NCI-H345 (cell line): ENCODE measurements around the gene NFAT5.
"Not testable (repeated sequence)": the region's sequence is repeated elsewhere in the genome, so short reads cannot be mapped to it uniquely, and the experiment has no call there.

Experiments
- DNase-seq: peaks from one replicate; lab custom pipeline; 2025; lab: John Stamatoyannopoulos, UW

NFAT5 gene

GRCh38 chr16:69637206-69637865 is 71.6 kb downstream of the NFAT5 start:
- DNase-seq, result not testable (repeated sequence)

GRCh38 chr16:69643997-69644396 is 78.2 kb downstream of the NFAT5 start:
- DNase-seq, result not testable (repeated sequence)

GRCh38 chr16:69644790-69645189 is 79.0 kb downstream of the NFAT5 start:
- no peak for DNase-seq

- no peak for DNase-seq
Observed at GRCh38 chr16:69647020-69647419, 81.3 kb downstream of the NFAT5 start.

- no peak for DNase-seq
Observed at GRCh38 chr16:69651217-69651616, 85.5 kb downstream of the NFAT5 start.

- no peak for DNase-seq
Observed at GRCh38 chr16:69654280-69654931, 88.6 kb downstream of the NFAT5 start.

- no peak for DNase-seq
Observed at GRCh38 chr16:69660166-69660565, 94.4 kb downstream of the NFAT5 start.

GRCh38 chr16:69662901-69663300 is 97.1 kb downstream of the NFAT5 start:
- DNase-seq, result no peak

GRCh38 chr16:69663846-69664245 is 98.1 kb downstream of the NFAT5 start:
- DNase-seq, result no peak

- DNase-seq, result no peak
Observed at GRCh38 chr16:69669577-69669976, 103.8 kb downstream of the NFAT5 start.

- DNase-seq, result no peak
Observed at GRCh38 chr16:69672315-69672997, 106.7 kb downstream of the NFAT5 start.

- DNase-seq, result no peak
Observed at GRCh38 chr16:69672998-69673713, 107.4 kb downstream of the NFAT5 start.

GRCh38 chr16:69680358-69680757 is 114.6 kb downstream of the NFAT5 start:
- no peak for DNase-seq

GRCh38 chr16:69688589-69688988 is 122.8 kb downstream of the NFAT5 start:
- no peak for DNase-seq

- no peak for DNase-seq
Observed at GRCh38 chr16:69691980-69692911, 126.5 kb downstream of the NFAT5 start.

- no peak for DNase-seq
Observed at GRCh38 chr16:69693916-69694315, 128.2 kb downstream of the NFAT5 start.

- DNase-seq, result no peak
Observed at GRCh38 chr16:69698404-69698803, 132.6 kb downstream of the NFAT5 start.

- no peak for DNase-seq
Observed at GRCh38 chr16:69699915-69700314, 134.1 kb downstream of the NFAT5 start.

GRCh38 chr16:69701452-69701851 is 135.7 kb downstream of the NFAT5 start:
- DNase-seq, result no peak

- no peak for DNase-seq
Observed at GRCh38 chr16:69701866-69702265, 136.1 kb downstream of the NFAT5 start.

GRCh38 chr16:69703638-69704037 is 137.9 kb downstream of the NFAT5 start:
- no peak for DNase-seq
